T-helper 2 cell treated with Interferon-gamma antibody and Interleukin-4, amounts not matched to agents 100 ng/mL and 5 ng/mL, for 36 hours (primary cell): ENCODE results near the gene NRM. TPM values are rescaled to one million over a fixed set of nuclear protein-coding genes. Genes with fewer than 3 reads are reported as not detected.

Source experiments
- total RNA-seq: library from RNA; stranded (reverse); gene quantifications from 2 replicates; pipeline ENCODE4 v1.2.3, GENCODE V29; 2022

Gene NRM
- total RNA-seq, 1 donor from 2014 or later = 33.5 TPM

Other genes starting within 250 kb of the NRM start
- 483 and 485 TPM in 2 replicates for gene HLA-E, start 201.5 kb downstream of the NRM start, total RNA-seq
- gene GNL1, start 134.5 kb downstream of the NRM start, total RNA-seq = 55.7 and 56.1 TPM in 2 replicates
- gene PRR3, start 133.7 kb downstream of the NRM start, total RNA-seq = 23.3 and 24.6 TPM in 2 replicates
- gene ABCF1, start 119.5 kb downstream of the NRM start, total RNA-seq = 80.3 and 85.2 TPM in 2 replicates
- gene PPP1R10, start 73.7 kb downstream of the NRM start, total RNA-seq = 100 and 106 TPM in 2 replicates
- gene MRPS18B, start 73.1 kb downstream of the NRM start, total RNA-seq = 40.2 and 43.2 TPM in 2 replicates
- gene ATAT1, start 64.1 kb downstream of the NRM start, total RNA-seq = 9.0 and 9.6 TPM in 2 replicates
- gene C6orf136, start 43.9 kb downstream of the NRM start, total RNA-seq = 20.1 and 26.0 TPM in 2 replicates
- 44.4 and 47.6 TPM in 2 replicates for gene DHX16, start 18.0 kb downstream of the NRM start, total RNA-seq
- 247 TPM in 2 replicates for gene PPP1R18, start 4.3 kb downstream of the NRM start, total RNA-seq
- gene MDC1, start 26.3 kb upstream of the NRM start, total RNA-seq = 72.7 and 79.0 TPM in 2 replicates
- gene TUBB, start 29.4 kb upstream of the NRM start, total RNA-seq = 1,315 and 1,323 TPM in 2 replicates
- 126 and 132 TPM in 2 replicates for gene FLOT1, start 51.7 kb upstream of the NRM start, total RNA-seq
- 20.9 and 21.6 TPM in 2 replicates for gene IER3, start 53.6 kb upstream of the NRM start, total RNA-seq
- gene DDR1, start 193.5 kb upstream of the NRM start, total RNA-seq = 6.6 and 8.7 TPM in 2 replicates
- 29.8 and 32.1 TPM in 2 replicates for gene GTF2H4, start 217.2 kb upstream of the NRM start, total RNA-seq
- 40.4 and 42.1 TPM in 2 replicates for gene VARS2, start 223.3 kb upstream of the NRM start, total RNA-seq
- not detected in 2 replicates for gene SFTA2, start 241.2 kb upstream of the NRM start, total RNA-seq
- gene MUCL3, start 250.0 kb upstream of the NRM start, total RNA-seq = not detected in 2 replicates